ENCODE results near the gene ULK4.
A peak's percentile ranks its signal among the peaks of the same experiment; 100 is the strongest.

ULK4 gene

GRCh38 chr3:41208507-41209220, 753.2 kb downstream of the ULK4 start:
- DNase-seq: no peak

GRCh38 chr3:41207355-41207754, 754.5 kb downstream of the ULK4 start:
- DNase-seq: no peak

GRCh38 chr3:41205591-41205990, 756.3 kb downstream of the ULK4 start:
- no peak for DNase-seq

- no peak for DNase-seq
These were observed 757.5 kb downstream of the ULK4 start for GRCh38 chr3:41204369-41204768.

- no peak for DNase-seq
These were observed 759.0 kb downstream of the ULK4 start for GRCh38 chr3:41202834-41203345.

GRCh38 chr3:41202075-41202833, 759.6 kb downstream of the ULK4 start:
- no peak for DNase-seq

GRCh38 chr3:41200669-41201021, 761.3 kb downstream of the ULK4 start:
- no peak for DNase-seq

- DNase-seq: no peak
These were observed 761.8 kb downstream of the ULK4 start for GRCh38 chr3:41199866-41200668.

- peak; percentile 90 for DNase-seq
These were observed 762.7 kb downstream of the ULK4 start, which contains the start of gene CTNNB1 for GRCh38 chr3:41198950-41199865. Gene CTNNB1 (plus strand): TSS chr3:41199505. CDS start chr3:41224069, 24,564 bp downstream.

- DNase-seq: no peak
These were observed 763.4 kb downstream of the ULK4 start for GRCh38 chr3:41198526-41198925.

- DNase-seq: no peak
These were observed 763.9 kb downstream of the ULK4 start for GRCh38 chr3:41198046-41198445.
